Measurements from ENCODE around the gene SYTL2. TPM values are rescaled to one million over a fixed set of nuclear protein-coding genes. Genes with fewer than 3 reads are reported as not detected.

Gene SYTL2
- total RNA-seq, 3 donors from 2014 or later (not counting 1 experiment from before 2014, with no cell fraction given): 116 to 237 (median 143) TPM

GRCh38 chr11:85721191-85721590 lies 89.8 kb downstream of the SYTL2 start:
- Mint-ChIP-seq H3K4me1 (peaks cover 0 to 20% of the 10 kb centered on the region in 2 donors), H3K27me3 (ENCODE audit: low read depth in 2 of 2) (no peaks in the 10 kb centered on the region), H3K36me3 (peaks cover 23% of the 10 kb centered on the region), H3K27ac (no peak overlapping the region), H3K4me3 (no peak overlapping the region), H3K9me3 (no peaks in the 10 kb centered on the region)
- DNase-seq (no peak), ATAC-seq (no peak)
- TF ChIP-seq, protein P1, sequence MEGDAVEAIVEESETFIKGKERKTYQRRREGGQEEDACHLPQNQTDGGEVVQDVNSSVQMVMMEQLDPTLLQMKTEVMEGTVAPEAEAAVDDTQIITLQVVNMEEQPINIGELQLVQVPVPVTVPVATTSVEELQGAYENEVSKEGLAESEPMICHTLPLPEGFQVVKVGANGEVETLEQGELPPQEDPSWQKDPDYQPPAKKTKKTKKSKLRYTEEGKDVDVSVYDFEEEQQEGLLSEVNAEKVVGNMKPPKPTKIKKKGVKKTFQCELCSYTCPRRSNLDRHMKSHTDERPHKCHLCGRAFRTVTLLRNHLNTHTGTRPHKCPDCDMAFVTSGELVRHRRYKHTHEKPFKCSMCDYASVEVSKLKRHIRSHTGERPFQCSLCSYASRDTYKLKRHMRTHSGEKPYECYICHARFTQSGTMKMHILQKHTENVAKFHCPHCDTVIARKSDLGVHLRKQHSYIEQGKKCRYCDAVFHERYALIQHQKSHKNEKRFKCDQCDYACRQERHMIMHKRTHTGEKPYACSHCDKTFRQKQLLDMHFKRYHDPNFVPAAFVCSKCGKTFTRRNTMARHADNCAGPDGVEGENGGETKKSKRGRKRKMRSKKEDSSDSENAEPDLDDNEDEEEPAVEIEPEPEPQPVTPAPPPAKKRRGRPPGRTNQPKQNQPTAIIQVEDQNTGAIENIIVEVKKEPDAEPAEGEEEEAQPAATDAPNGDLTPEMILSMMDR (IDR thresholded peaks at IDR 0.05): no peak
- Histone ChIP-seq H3K27me3 (ENCODE audit: control insufficient read depth, insufficient read depth, low read length) (no peaks in the 10 kb centered on the region), H3K27ac (ENCODE audit: low read length) (no peak overlapping the region), H3K9me3 (ENCODE audit: control insufficient read depth, insufficient read depth, low read length) (no peaks in the 10 kb centered on the region), H3K4me3 (ENCODE audit: low read length) (no peak overlapping the region), H3K4me1 (ENCODE audit: control insufficient read depth, insufficient read depth, low read length) (no peaks in the 10 kb centered on the region), H3K36me3 (ENCODE audit: control insufficient read depth, insufficient read depth, low read length) (peaks cover 22% of the 10 kb centered on the region)
- 97% methylated on average over 3 of the region's 3 CpGs for WGBS (ENCODE audit: insufficient coverage)
- intact Hi-C loops (cut with micrococcal nuclease): no loop called here

GRCh38 chr11:85718991-85719807 lies 91.7 kb downstream of the SYTL2 start:
- Mint-ChIP-seq H3K27me3 (ENCODE audit: low read depth in 2 of 2) (no peaks in the 10 kb centered on the region), H3K27ac (peak overlapping the region in 1 of 2 donors; percentile 53), H3K4me3 (no peak overlapping the region), H3K4me1 (peaks cover 0 to 12% of the 10 kb centered on the region in 2 donors), H3K9me3 (no peaks in the 10 kb centered on the region), H3K36me3 (peaks cover 4% of the 10 kb centered on the region)
- H3K9me3 ChIP-seq (ENCODE audit: control insufficient read depth, insufficient read depth, low read length): no peaks in the 10 kb centered on the region
- no peak overlapping the region for H3K27ac ChIP-seq (ENCODE audit: low read length)
- ATAC-seq (no peak), DNase-seq (no peak)
- H3K4me1 ChIP-seq (ENCODE audit: control insufficient read depth, insufficient read depth, low read length): no peaks in the 10 kb centered on the region
- H3K36me3 ChIP-seq (ENCODE audit: control insufficient read depth, insufficient read depth, low read length): peaks cover 19% of the 10 kb centered on the region
- 95% methylated on average over 8 of the region's 10 CpGs for WGBS (ENCODE audit: insufficient coverage)
- H3K4me3 ChIP-seq (ENCODE audit: low read length): no peak overlapping the region
- TF ChIP-seq, protein P1 (IDR thresholded peaks at IDR 0.05): no peak
- H3K27me3 ChIP-seq (ENCODE audit: control insufficient read depth, insufficient read depth, low read length): no peaks in the 10 kb centered on the region
- intact Hi-C loops (cut with micrococcal nuclease): no loop called here

- Mint-ChIP-seq H3K9me3 (no peaks in the 10 kb centered on the region), H3K4me1 (peaks cover 0 to 19% of the 10 kb centered on the region in 2 donors), H3K36me3 (peaks cover 10% of the 10 kb centered on the region), H3K27ac (peak overlapping the region in 1 of 2 donors; percentile 53), H3K4me3 (no peak overlapping the region), H3K27me3 (ENCODE audit: low read depth in 2 of 2) (no peaks in the 10 kb centered on the region)
- Histone ChIP-seq H3K27me3 (ENCODE audit: control insufficient read depth, insufficient read depth, low read length) (no peaks in the 10 kb centered on the region), H3K4me3 (ENCODE audit: low read length) (no peak overlapping the region), H3K36me3 (ENCODE audit: control insufficient read depth, insufficient read depth, low read length) (peaks cover 24% of the 10 kb centered on the region), H3K4me1 (ENCODE audit: control insufficient read depth, insufficient read depth, low read length) (no peaks in the 10 kb centered on the region), H3K9me3 (ENCODE audit: control insufficient read depth, insufficient read depth, low read length) (no peaks in the 10 kb centered on the region), H3K27ac (ENCODE audit: low read length) (no peak overlapping the region)
- ATAC-seq (no peak), DNase-seq (no peak)
- TF ChIP-seq, protein P1 (IDR thresholded peaks at IDR 0.05): no peak
- intact Hi-C loops (cut with micrococcal nuclease): no loop called here
- 95% methylated on average over 6 of the region's 7 CpGs for WGBS (ENCODE audit: insufficient coverage)
Measured at GRCh38 chr11:85718126-85718943, 92.6 kb downstream of the SYTL2 start.
